Upper lobe of left lung (tissue), 6 donors: ENCODE results near the gene PSMD11. TPM values are rescaled to one million over a fixed set of nuclear protein-coding genes. Genes with fewer than 3 reads are reported as not detected.

Experiments
- ATAC-seq, 2 donors: fragments of 200-7000 bp; cut with Tn5 transposase; one replicate each; pipeline ENCODE4 v1.9.1; 2022; ENCODE audit warnings: mild to moderate bottlenecking in 2 of 2, moderate library complexity in 2 of 2; ENCODE audit not compliant: low FRiP score in 2 of 2
- DNase-seq, 2 donors: peaks; one replicate each; pipeline ENCODE4 v3.0.0-alpha.2; 2019 to 2020
- H3K27ac ChIP-seq, 4 donors: fragments of 200-600 bp; sonication (generic); one replicate each; pipeline ENCODE4 v1.5.1; 2016 to 2019
- H3K27me3 ChIP-seq, 4 donors: fragments of 200-600 bp; sonication (generic); one replicate each; pipeline ENCODE4 v1.5.1; 2017 to 2019
- H3K36me3 ChIP-seq, 4 donors: fragments of 200-600 bp; sonication (generic); one replicate each; pipeline ENCODE4 v1.5.1; 2016 to 2019
- H3K4me1 ChIP-seq, 4 donors: fragments of 200-600 bp; sonication (generic); one replicate each; pipeline ENCODE4 v1.5.1; 2018 to 2019
- H3K4me3 ChIP-seq, 4 donors: fragments of 200-600 bp; sonication (generic); one replicate each; pipeline ENCODE4 v1.5.1; 2017 to 2019; ENCODE audit warnings: mild to moderate bottlenecking in 2 of 4, moderate library complexity in 1 of 4
- H3K9me3 ChIP-seq, 4 donors: fragments of 200-600 bp; sonication (generic); one replicate each; pipeline ENCODE4 v1.5.1; 2018 to 2019
- EP300 ChIP-seq, 4 donors: sonication (generic); formaldehyde crosslinking; IDR thresholded peaks; one replicate each; pipeline ENCODE4 v1.5.1; 2017; ENCODE audit warnings: antibody characterized with exemption in 4 of 4, control low read depth in 2 of 4
- POLR2A ChIP-seq, 4 donors: fragments of 450-650 bp; IDR thresholded peaks; one replicate each; pipeline ENCODE4 v1.5.1; 2016 to 2017; ENCODE audit warnings: antibody characterized with exemption in 4 of 4, mild to moderate bottlenecking in 2 of 4
- POLR2AphosphoS5 ChIP-seq, 2 donors: sonication (generic); formaldehyde crosslinking; IDR thresholded peaks; one replicate each; pipeline ENCODE4 v1.5.1; 2017; ENCODE audit warnings: antibody characterized with exemption in 2 of 2
- WGBS, 2 donors: methylation state at CpG; one replicate each; pipeline ENCODE4 v1.1.5; 2017 to 2018; 5-methylcytosine and 5-hydroxymethylcytosine counted together
- total RNA-seq, 6 donors: library from RNA; depleted of rRNA in 4 of 6; stranded (reverse); fragments of >200 nt in 4 of 6; gene quantifications; one replicate each; pipeline versions ENCODE4 v1.1.0 to v1.2.1, GENCODE V29; 2016 to 2021
- TF ChIP-seq, protein P1 (sequence below), 6 experiments: fragments of 450-650 bp in 4 of 6; fragments of 200-600 bp in 2 of 6; sonication (generic) in 2 of 6; IDR thresholded peaks; one replicate each; pipeline ENCODE4 v1.5.1; 2016 to 2019; ENCODE audit warnings: antibody characterized with exemption in 6 of 6
- donor health status: DM: no; HTN: no; CAD: no; lungs with moderate emphysema.
- donor health status: DM: no; HTN: yes; CAD: no; lungs with severe emphysema.

PSMD11 gene
- total RNA-seq, 6 donors from 2014 or later: 42.4 to 71.4 (median 62.8) TPM

DNA sequence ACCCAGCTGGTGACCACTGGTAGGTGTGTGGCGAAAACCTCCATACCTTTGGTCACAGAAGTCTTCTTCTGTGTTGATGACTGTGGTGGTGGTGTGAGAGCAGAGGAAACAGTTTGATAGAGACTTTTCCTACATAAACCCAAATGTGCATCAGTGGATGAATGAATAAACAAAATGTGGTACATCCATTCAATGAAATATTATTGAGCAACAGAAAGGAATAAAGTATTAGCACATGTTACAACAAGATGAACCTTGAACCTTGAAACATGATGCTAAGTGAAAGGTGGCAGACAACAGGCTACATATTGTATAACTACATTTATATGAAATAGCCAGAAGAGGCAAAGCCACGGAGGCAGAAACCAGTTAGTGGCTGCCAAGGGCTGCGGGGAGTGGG is 57.7 kb downstream of the PSMD11 start:
- Histone ChIP-seq H3K4me1 (peaks cover 13 to 26% (median 18%) of the 10 kb centered on the region in 4 donors), H3K4me3 (no peak overlapping the region), H3K27me3 (no peaks in the 10 kb centered on the region), H3K27ac (peak overlapping the region in 1 of 4 donors; percentile 83), H3K36me3 (no peaks in the 10 kb centered on the region), H3K9me3 (no peaks in the 10 kb centered on the region)
- TF ChIP-seq EP300 (IDR thresholded peaks at IDR 0.05) (no peak), POLR2AphosphoS5 (IDR thresholded peaks at IDR 0.05) (no peak)
- no peak for DNase-seq
- WGBS, 2 donors: 88 to 97% methylated on average over 3 of the region's 3 CpGs
- ATAC-seq: no peak

DNA sequence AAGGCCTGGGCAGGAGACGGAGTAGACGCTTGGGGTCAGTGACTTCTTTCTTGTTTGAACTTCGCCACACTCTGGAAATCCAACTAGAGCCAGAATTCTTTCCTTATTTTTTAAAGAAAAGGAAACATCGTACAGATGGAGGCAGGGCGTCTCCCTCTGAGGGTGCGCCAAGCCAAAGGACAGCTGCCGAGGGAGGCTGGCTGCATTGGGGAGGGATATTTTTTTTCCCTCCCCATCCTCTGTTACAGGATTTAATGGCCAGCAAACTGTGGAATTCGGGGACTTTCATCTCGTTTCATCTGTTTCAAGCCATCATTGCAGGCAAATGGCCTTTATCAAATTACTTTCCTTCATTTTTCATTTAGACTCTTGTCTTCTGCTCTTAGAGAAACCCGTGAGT is 58.4 kb downstream of the PSMD11 start:
- no peaks in the 10 kb centered on the region for H3K36me3 ChIP-seq
- peak overlapping the region in 3 of 4 donors; percentile 80 to 85 (median 83) for H3K27ac ChIP-seq
- 73 to 87% methylated on average over 10 of the region's 10 CpGs for WGBS, 2 donors
- H3K4me1 ChIP-seq: peaks cover 13 to 26% (median 18%) of the 10 kb centered on the region in 4 donors
- TF ChIP-seq, protein P1, sequence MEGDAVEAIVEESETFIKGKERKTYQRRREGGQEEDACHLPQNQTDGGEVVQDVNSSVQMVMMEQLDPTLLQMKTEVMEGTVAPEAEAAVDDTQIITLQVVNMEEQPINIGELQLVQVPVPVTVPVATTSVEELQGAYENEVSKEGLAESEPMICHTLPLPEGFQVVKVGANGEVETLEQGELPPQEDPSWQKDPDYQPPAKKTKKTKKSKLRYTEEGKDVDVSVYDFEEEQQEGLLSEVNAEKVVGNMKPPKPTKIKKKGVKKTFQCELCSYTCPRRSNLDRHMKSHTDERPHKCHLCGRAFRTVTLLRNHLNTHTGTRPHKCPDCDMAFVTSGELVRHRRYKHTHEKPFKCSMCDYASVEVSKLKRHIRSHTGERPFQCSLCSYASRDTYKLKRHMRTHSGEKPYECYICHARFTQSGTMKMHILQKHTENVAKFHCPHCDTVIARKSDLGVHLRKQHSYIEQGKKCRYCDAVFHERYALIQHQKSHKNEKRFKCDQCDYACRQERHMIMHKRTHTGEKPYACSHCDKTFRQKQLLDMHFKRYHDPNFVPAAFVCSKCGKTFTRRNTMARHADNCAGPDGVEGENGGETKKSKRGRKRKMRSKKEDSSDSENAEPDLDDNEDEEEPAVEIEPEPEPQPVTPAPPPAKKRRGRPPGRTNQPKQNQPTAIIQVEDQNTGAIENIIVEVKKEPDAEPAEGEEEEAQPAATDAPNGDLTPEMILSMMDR (IDR thresholded peaks at IDR 0.05): no peak
- TF ChIP-seq POLR2AphosphoS5 (IDR thresholded peaks at IDR 0.05) (no peak), EP300 (IDR thresholded peaks at IDR 0.05) (no peak), POLR2A (IDR thresholded peaks at IDR 0.05) (no peak)
- H3K27me3 ChIP-seq: no peaks in the 10 kb centered on the region
- no peak overlapping the region for H3K4me3 ChIP-seq
- no peak for ATAC-seq
- DNase-seq: no peak
- no peaks in the 10 kb centered on the region for H3K9me3 ChIP-seq

DNA sequence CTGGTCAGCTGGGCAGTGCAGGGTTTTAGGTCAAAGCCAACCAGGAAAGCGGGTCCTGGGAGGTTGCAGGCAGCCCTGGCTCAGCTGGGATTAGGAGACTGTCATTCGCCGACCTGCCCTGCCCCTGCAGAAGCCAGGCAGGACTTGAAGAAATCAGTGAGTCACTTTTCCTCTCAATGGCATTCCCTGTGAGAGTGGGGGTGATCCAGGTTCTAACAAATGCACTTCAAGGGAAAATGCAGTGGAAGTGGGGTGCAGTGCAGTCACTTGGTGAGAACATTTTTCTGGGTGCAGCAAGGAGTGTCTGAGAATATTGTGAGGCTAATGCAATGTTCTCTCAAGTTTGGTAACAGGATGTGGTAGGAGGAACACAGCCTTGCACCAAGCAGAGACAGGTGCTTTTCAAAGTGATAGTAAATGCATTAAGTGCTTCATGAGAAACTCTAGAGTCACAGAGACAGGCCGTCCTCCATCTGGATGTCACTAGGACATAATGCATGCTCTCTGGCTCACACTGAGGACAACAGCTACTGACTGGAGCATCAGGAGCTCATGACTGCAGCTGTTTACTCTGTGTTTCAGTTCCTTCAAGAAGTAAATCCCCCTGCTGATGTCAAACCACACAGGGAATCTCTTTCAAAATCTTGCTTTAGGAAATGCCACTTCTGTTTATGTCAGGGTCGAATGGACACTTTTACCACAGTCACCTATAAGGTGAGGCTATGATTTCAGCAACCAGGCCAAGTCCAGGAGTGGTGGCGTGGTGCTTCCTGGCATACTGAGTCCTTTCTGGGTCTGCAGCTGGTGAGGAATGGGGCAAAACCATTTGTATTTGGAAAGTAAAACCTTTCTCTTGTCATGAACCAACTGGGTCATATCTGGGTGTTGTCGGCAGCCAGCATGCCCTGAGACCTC is 59.2 kb downstream of the PSMD11 start:
- Histone ChIP-seq H3K27me3 (no peaks in the 10 kb centered on the region), H3K27ac (peak overlapping the region; percentile 63 to 85 (median 82)), H3K4me1 (peaks cover 13 to 26% (median 18%) of the 10 kb centered on the region in 4 donors), H3K36me3 (no peaks in the 10 kb centered on the region), H3K4me3 (no peak overlapping the region), H3K9me3 (no peaks in the 10 kb centered on the region)
- WGBS, 2 donors: 55 to 65% methylated on average over 6 to 7 of the region's 7 CpGs
- peak; percentile 32 to 60 for ATAC-seq
- peak in 1 of 2 donors; percentile 59 for DNase-seq
- TF ChIP-seq POLR2A (IDR thresholded peaks at IDR 0.05): peak in 1 of 4 donors; percentile 47
- TF ChIP-seq, protein P1 (IDR thresholded peaks at IDR 0.05): no peak
- TF ChIP-seq EP300 (IDR thresholded peaks at IDR 0.05): no peak
- peak in 1 of 2 donors; percentile 7 for TF ChIP-seq POLR2AphosphoS5 (IDR thresholded peaks at IDR 0.05)

DNA sequence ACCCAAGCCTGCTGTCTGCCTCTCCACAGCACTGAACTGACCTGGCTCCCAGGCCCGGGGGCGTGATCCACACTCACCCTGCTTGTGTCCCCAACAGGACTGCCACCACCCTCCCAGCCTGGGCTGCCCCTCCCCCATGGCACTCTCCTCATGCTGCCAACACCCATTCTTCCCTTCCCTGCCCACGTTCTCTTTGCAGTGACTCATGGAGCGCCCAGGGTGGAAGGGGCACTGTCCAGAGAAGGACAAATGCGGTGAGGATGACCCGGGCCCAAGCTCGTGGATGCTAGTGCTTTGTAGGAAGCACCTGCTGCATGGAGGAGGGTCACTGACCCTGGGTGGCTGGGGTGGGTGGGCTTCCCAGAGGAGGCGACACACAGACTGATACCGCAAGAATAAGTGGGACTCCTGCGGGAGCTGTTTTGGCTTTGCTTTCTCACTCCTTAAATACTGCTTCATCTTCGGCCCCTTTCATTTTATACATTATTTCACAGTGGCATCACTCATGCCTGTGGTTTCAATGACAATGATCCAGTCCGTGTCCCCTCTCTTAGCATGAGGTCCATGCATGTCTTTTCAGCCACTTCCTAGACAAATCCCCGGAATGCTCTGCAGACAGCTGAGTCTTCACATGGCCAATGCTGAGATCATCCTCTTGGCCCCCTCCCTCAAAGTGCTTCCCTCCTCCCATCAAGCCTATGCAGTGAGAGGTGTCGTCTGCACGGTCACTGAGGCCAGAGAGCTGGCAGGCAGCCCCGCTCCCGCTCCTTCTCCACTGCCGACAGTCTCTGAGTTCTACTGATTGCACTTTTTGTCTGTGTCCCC is 60.1 kb downstream of the PSMD11 start:
- Histone ChIP-seq H3K9me3 (no peaks in the 10 kb centered on the region), H3K4me3 (no peak overlapping the region), H3K36me3 (no peaks in the 10 kb centered on the region), H3K4me1 (peaks cover 13 to 26% (median 18%) of the 10 kb centered on the region in 4 donors), H3K27ac (peak overlapping the region; percentile 63 to 85 (median 82)), H3K27me3 (no peaks in the 10 kb centered on the region)
- DNase-seq (peak in 1 of 2 donors; percentile 48), ATAC-seq (peak in 1 of 2 donors; percentile 27)
- no peak for TF ChIP-seq POLR2A (IDR thresholded peaks at IDR 0.05)
- no peak for TF ChIP-seq POLR2AphosphoS5 (IDR thresholded peaks at IDR 0.05)
- TF ChIP-seq, protein P1 (IDR thresholded peaks at IDR 0.05): no peak
- TF ChIP-seq EP300 (IDR thresholded peaks at IDR 0.05): no peak
- WGBS, 2 donors: 79 to 83% methylated on average over 15 to 18 of the region's 18 CpGs

DNA sequence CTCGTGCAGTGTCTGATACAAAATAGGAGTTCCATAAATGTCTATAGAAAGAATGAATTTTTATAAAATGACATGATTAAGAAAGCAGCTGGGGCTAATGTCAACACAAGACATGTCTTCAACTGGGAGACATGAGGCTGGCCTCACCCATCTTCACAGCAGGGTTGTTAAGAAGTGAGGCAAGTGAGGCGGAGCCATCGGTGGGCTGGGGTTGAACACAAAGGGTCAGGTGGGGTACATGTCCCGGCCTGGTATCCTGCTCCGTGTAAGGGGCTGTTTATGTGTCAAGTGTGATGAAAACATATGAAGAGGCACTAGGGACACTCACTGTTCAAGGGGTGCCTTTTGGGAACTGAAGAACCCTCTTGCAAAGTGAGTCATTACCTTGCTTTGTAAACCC is 64.6 kb downstream of the PSMD11 start:
- 90 to 92% methylated on average over 5 of the region's 5 CpGs for WGBS, 2 donors
- H3K4me3 ChIP-seq: no peak overlapping the region
- H3K9me3 ChIP-seq: no peaks in the 10 kb centered on the region
- H3K36me3 ChIP-seq: no peaks in the 10 kb centered on the region
- TF ChIP-seq, protein P1 (IDR thresholded peaks at IDR 0.05): no peak
- TF ChIP-seq EP300 (IDR thresholded peaks at IDR 0.05) (no peak), POLR2A (IDR thresholded peaks at IDR 0.05) (no peak), POLR2AphosphoS5 (IDR thresholded peaks at IDR 0.05) (no peak)
- peaks cover 12 to 13% (median 12%) of the 10 kb centered on the region in 4 donors for H3K4me1 ChIP-seq
- H3K27me3 ChIP-seq: no peaks in the 10 kb centered on the region
- peak in 1 of 2 donors; percentile 5 for ATAC-seq
- DNase-seq: no peak
- no peak overlapping the region for H3K27ac ChIP-seq
